Tibial nerve (tissue), 4 donors: ENCODE measurements around the gene NEDD4L. TPM values are rescaled to one million over a fixed set of nuclear protein-coding genes. Genes with fewer than 3 reads are reported as not detected.

Experiments used
- DNase-seq, 2 donors: peaks; one replicate each; pipeline ENCODE4 v3.0.0-alpha.2; 2019; ENCODE audit warnings: low spot score in 2 of 2
- H3K27ac ChIP-seq, 4 donors: fragments of 200-600 bp; sonication (generic) in 3 of 4; one replicate each; pipeline ENCODE4 v1.5.1; 2017 to 2019; ENCODE audit warnings: mild to moderate bottlenecking in 1 of 4
- H3K27me3 ChIP-seq, 2 donors: fragments of 200-600 bp; sonication (generic) in 1 of 2; one replicate each; pipeline versions ENCODE4 v1.5.1 to v1.6.0; 2017 to 2019
- H3K36me3 ChIP-seq, 3 donors: fragments of 200-600 bp; sonication (generic); one replicate each; pipeline ENCODE4 v1.5.1; 2018 to 2019
- H3K4me1 ChIP-seq, 4 donors: fragments of 200-600 bp; sonication (generic) in 3 of 4; one replicate each; pipeline ENCODE4 v1.5.1; 2017 to 2019
- H3K4me3 ChIP-seq, 4 donors: fragments of 200-600 bp; sonication (generic) in 3 of 4; one replicate each; pipeline ENCODE4 v1.5.1; 2017 to 2019; ENCODE audit warnings: mild to moderate bottlenecking in 1 of 4, moderate library complexity in 1 of 4
- H3K9me3 ChIP-seq, 4 donors: fragments of 200-600 bp; sonication (generic) in 3 of 4; one replicate each; pipeline ENCODE4 v1.5.1; 2017 to 2019
- CTCF ChIP-seq, 5 experiments: fragments of 200-600 bp in 3 of 5; fragments of 450-650 bp in 2 of 5; sonication (generic) in 3 of 5; IDR thresholded peaks; one replicate each; pipeline ENCODE4 v1.5.1; 2016 to 2019; ENCODE audit warnings: antibody characterized with exemption in 5 of 5, mild to moderate bottlenecking in 3 of 5, moderate library complexity in 2 of 5
- EP300 ChIP-seq, 2 donors: sonication (generic); formaldehyde crosslinking; IDR thresholded peaks; one replicate each; pipeline ENCODE4 v1.6.1; 2017; ENCODE audit warnings: antibody characterized with exemption in 2 of 2, mild to moderate bottlenecking in 1 of 2
- POLR2A ChIP-seq, 2 donors: fragments of 450-650 bp; IDR thresholded peaks; one replicate each; pipeline ENCODE4 v1.6.1; 2017; ENCODE audit warnings: antibody characterized with exemption in 2 of 2, mild to moderate bottlenecking in 2 of 2, moderate library complexity in 2 of 2
- WGBS, 2 donors: methylation state at CpG; one replicate each; pipeline ENCODE4 v1.1.5; 2018; 5-methylcytosine and 5-hydroxymethylcytosine counted together
- total RNA-seq, 4 donors: library from RNA; depleted of rRNA; stranded (reverse); fragments of >200 nt; gene quantifications; one replicate each; pipeline ENCODE4 v1.1.0, GENCODE V29; 2016

The NEDD4L gene
- total RNA-seq, 4 donors from 2014 or later = 15.3 to 59.9 (median 26.8) TPM

DNA sequence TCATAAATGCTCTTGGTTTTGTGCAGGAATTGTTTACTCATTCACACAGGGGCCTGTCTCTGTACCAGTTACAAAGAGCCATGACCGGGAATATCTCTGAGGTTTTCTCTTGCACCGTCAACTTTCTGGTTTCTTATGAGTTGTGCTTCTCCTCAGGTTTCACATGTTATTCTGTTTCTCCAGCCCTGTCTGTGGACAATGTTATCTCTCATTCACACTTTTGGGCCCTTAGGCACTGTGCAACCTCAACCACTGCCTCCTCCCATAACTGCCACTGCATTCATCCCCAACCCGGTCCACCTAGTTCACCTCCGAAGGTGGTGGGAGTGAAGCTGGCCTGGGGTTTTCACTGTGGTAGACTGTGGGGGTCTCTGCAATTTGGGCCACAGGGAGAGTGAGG, 22.5 kb upstream of the NEDD4L start:
- H3K27me3 ChIP-seq = no peaks in the 10 kb centered on the region
- no peak overlapping the region for H3K27ac ChIP-seq
- no peak for DNase-seq
- 95 to 97% methylated on average over 4 of the region's 4 CpGs for WGBS, 2 donors
- TF ChIP-seq POLR2A (IDR thresholded peaks at IDR 0.05) = no peak
- no peak for TF ChIP-seq EP300 (IDR thresholded peaks at IDR 0.05)
- TF ChIP-seq CTCF (IDR thresholded peaks at IDR 0.05) = no peak
- H3K36me3 ChIP-seq = no peaks in the 10 kb centered on the region
- H3K4me3 ChIP-seq = no peak overlapping the region
- H3K4me1 ChIP-seq = peaks cover 0 to 7% (median 0%) of the 10 kb centered on the region in 4 donors
- peaks cover 0 to 3% (median 0%) of the 10 kb centered on the region in 4 donors for H3K9me3 ChIP-seq

GRCh38 chr18:58023108-58023507, 20.9 kb upstream of the NEDD4L start:
- no peak overlapping the region for H3K27ac ChIP-seq
- H3K4me1 ChIP-seq = peaks cover 0 to 7% (median 0%) of the 10 kb centered on the region in 4 donors
- TF ChIP-seq POLR2A (IDR thresholded peaks at IDR 0.05) (no peak), EP300 (IDR thresholded peaks at IDR 0.05) (no peak), CTCF (IDR thresholded peaks at IDR 0.05) (no peak)
- DNase-seq = no peak
- no peaks in the 10 kb centered on the region for H3K36me3 ChIP-seq
- WGBS, 2 donors = 88 to 92% methylated on average over 2 of the region's 2 CpGs
- H3K9me3 ChIP-seq = no peaks in the 10 kb centered on the region
- no peak overlapping the region for H3K4me3 ChIP-seq
- H3K27me3 ChIP-seq = no peaks in the 10 kb centered on the region

DNA sequence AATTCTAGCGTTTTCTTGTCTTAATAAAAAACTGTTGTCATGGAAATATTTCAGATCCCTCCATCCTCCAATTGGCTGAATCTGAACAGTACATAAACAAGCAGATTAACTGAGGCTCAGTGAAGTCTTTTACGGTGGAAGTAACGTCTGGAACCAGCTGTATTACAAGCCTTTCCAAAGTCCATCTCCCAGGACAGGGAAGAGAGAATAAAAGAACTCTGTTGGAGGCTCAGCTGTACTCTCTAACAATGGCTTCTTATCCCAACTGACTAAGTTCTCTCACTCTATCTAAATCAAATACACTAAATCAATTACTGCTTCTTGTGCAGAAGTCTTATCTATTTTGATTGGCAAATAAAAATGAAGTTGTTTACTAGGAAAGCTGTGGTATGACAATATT, 19.9 kb upstream of the NEDD4L start:
- 24 to 30% methylated on average over 3 of the region's 3 CpGs for WGBS, 2 donors
- no peak for DNase-seq
- H3K4me3 ChIP-seq = no peak overlapping the region
- no peaks in the 10 kb centered on the region for H3K27me3 ChIP-seq
- H3K36me3 ChIP-seq = no peaks in the 10 kb centered on the region
- TF ChIP-seq EP300 (IDR thresholded peaks at IDR 0.05) (no peak), POLR2A (IDR thresholded peaks at IDR 0.05) (no peak), CTCF (IDR thresholded peaks at IDR 0.05) (no peak)
- H3K9me3 ChIP-seq = no peaks in the 10 kb centered on the region
- H3K4me1 ChIP-seq = peaks cover 0 to 7% (median 0%) of the 10 kb centered on the region in 4 donors
- no peak overlapping the region for H3K27ac ChIP-seq

DNA sequence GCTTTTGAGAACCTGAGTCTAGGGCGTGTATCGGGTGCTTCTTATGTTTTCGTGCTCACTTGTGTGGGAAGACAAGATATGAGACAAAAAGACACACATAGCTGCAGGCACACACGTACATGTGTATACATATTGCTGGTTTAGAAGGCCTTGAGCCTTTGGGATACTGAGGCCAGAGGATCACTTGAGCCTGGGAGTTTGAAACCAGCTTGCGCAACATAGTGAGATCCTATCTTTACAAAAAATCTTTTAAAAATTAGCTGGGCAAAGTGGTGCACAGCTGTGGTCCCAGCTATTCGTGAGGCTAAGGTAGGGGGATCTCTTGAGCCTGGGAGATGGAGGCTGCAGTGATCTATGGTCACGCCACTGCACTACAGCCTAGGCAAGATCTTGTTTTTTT, 18.8 kb upstream of the NEDD4L start:
- Histone ChIP-seq H3K9me3 (no peaks in the 10 kb centered on the region), H3K36me3 (no peaks in the 10 kb centered on the region), H3K4me3 (no peak overlapping the region), H3K27ac (no peak overlapping the region), H3K4me1 (peaks cover 0 to 7% (median 0%) of the 10 kb centered on the region in 4 donors), H3K27me3 (no peaks in the 10 kb centered on the region)
- TF ChIP-seq CTCF (IDR thresholded peaks at IDR 0.05) (no peak), POLR2A (IDR thresholded peaks at IDR 0.05) (no peak), EP300 (IDR thresholded peaks at IDR 0.05) (no peak)
- DNase-seq = no peak
- 92 to 93% methylated on average over 7 of the region's 7 CpGs for WGBS, 2 donors

- no peaks in the 10 kb centered on the region for H3K27me3 ChIP-seq
- H3K27ac ChIP-seq = no peak overlapping the region
- no peak overlapping the region for H3K4me3 ChIP-seq
- TF ChIP-seq EP300 (IDR thresholded peaks at IDR 0.05) = no peak
- no peak for TF ChIP-seq POLR2A (IDR thresholded peaks at IDR 0.05)
- TF ChIP-seq CTCF (IDR thresholded peaks at IDR 0.05) = no peak
- 66 to 68% methylated on average over 2 of the region's 2 CpGs for WGBS, 2 donors
- H3K4me1 ChIP-seq = peaks cover 0 to 7% (median 0%) of the 10 kb centered on the region in 4 donors
- no peaks in the 10 kb centered on the region for H3K36me3 ChIP-seq
- DNase-seq = no peak
- no peaks in the 10 kb centered on the region for H3K9me3 ChIP-seq
These were observed 18.3 kb upstream of the NEDD4L start for GRCh38 chr18:58025733-58026132.
